Activated naive CD4-positive, alpha-beta T cell treated with anti-CD3 and anti-CD28 coated beads, Interleukin-2, amount 50 U/mL, for 72 hours (primary cell): Measurements from ENCODE around the gene LCN2. TPM values are rescaled to one million over a fixed set of nuclear protein-coding genes. Genes with fewer than 3 reads are reported as not detected.
A peak's percentile ranks its signal among the peaks of the same experiment; 100 is the strongest.
"Not testable (repeated sequence)": the region's sequence is repeated elsewhere in the genome, so short reads cannot be mapped to it uniquely, and the experiment has no call there.

ENCODE experiments used
- ATAC-seq, 2 donors: fragments of 150-1000 bp; cut with Tn5 transposase; 2 replicates each; pipeline ENCODE4 v1.10.0; 2021; ENCODE audit warnings: mild to moderate bottlenecking in 2 of 2, moderate library complexity in 2 of 2
- DNase-seq, 2 donors: peaks; one replicate each; pipeline ENCODE4 v3.0.0; 2021 to 2022; ENCODE audit warnings: low spot score in 2 of 2
- H3K27ac Mint-ChIP-seq, 2 donors: one replicate each; pipeline ENCODE4 v1.8.0; 2022; ENCODE audit warnings: mild to moderate bottlenecking in 2 of 2, mixed read lengths in 2 of 2
- H3K36me3 Mint-ChIP-seq, 2 donors: one replicate each; pipeline ENCODE4 v1.8.0; 2022; ENCODE audit warnings: mixed read lengths in 2 of 2
- H3K9me3 Mint-ChIP-seq, 2 donors: one replicate each; pipeline ENCODE4 v1.8.0; 2022; ENCODE audit warnings: mixed read lengths in 2 of 2
- total RNA-seq, 2 donors: library from RNA; stranded (reverse); gene quantifications; one replicate each; pipeline ENCODE4 v1.2.3, GENCODE V29; 2022

Gene LCN2
- total RNA-seq, 2 donors from 2014 or later = not detected

GRCh38 chr9:128121924-128122808, 27.1 kb upstream of the LCN2 start:
- DNase-seq (no peak), ATAC-seq (no peak)
- H3K9me3 Mint-ChIP-seq = no peaks in the 10 kb centered on the region
- H3K36me3 Mint-ChIP-seq = no peaks in the 10 kb centered on the region
- no peak overlapping the region for H3K27ac Mint-ChIP-seq

- ATAC-seq = no peak
- no peak for DNase-seq
- H3K9me3 Mint-ChIP-seq = no peaks in the 10 kb centered on the region
- H3K36me3 Mint-ChIP-seq = peaks cover 0 to under 1% of the 10 kb centered on the region in 2 donors
- H3K27ac Mint-ChIP-seq = no peak overlapping the region
These were observed 26.5 kb upstream of the LCN2 start for GRCh38 chr9:128122809-128123175.

GRCh38 chr9:128123451-128124080, 25.7 kb upstream of the LCN2 start:
- H3K36me3 Mint-ChIP-seq = peaks cover 0 to 5% of the 10 kb centered on the region in 2 donors
- ATAC-seq (no peak), DNase-seq (no peak)
- peak overlapping the region in 1 of 2 donors; percentile 10 for H3K27ac Mint-ChIP-seq
- no peaks in the 10 kb centered on the region for H3K9me3 Mint-ChIP-seq

- Mint-ChIP-seq H3K36me3 (peaks cover 0 to 5% of the 10 kb centered on the region in 2 donors), H3K9me3 (no peaks in the 10 kb centered on the region), H3K27ac (peak overlapping the region in 1 of 2 donors; percentile 79)
- ATAC-seq (no peak), DNase-seq (no peak)
These were observed 24.8 kb upstream of the LCN2 start for GRCh38 chr9:128124451-128124850.

- DNase-seq (peak in 1 of 2 donors; percentile 51), ATAC-seq (peak in 1 of 2 donors; percentile 5)
- H3K36me3 Mint-ChIP-seq = peaks cover 0 to 5% of the 10 kb centered on the region in 2 donors
- no peaks in the 10 kb centered on the region for H3K9me3 Mint-ChIP-seq
- peak overlapping the region in 1 of 2 donors; percentile 79 for H3K27ac Mint-ChIP-seq
These were observed 24.2 kb upstream of the LCN2 start for GRCh38 chr9:128124873-128125579.

- Mint-ChIP-seq H3K9me3 (no peaks in the 10 kb centered on the region), H3K36me3 (peaks cover 0 to 5% of the 10 kb centered on the region in 2 donors), H3K27ac (peak overlapping the region in 1 of 2 donors; percentile 85)
- DNase-seq (no peak), ATAC-seq (no peak)
These were observed 23.5 kb upstream of the LCN2 start for GRCh38 chr9:128125580-128126354.

- DNase-seq (peak; percentile 69 to 83), ATAC-seq (peak; percentile 56 to 76)
- Mint-ChIP-seq H3K36me3 (peaks cover 0 to 5% of the 10 kb centered on the region in 2 donors), H3K9me3 (no peaks in the 10 kb centered on the region), H3K27ac (peak within 1 kb of the TSS; percentile 91 to 99)
These were observed 21.7 kb upstream of the LCN2 start, which contains the start of gene PTGES2 for GRCh38 chr9:128127568-128127989. TSS of gene PTGES2 (minus strand) at chr9:128127729. CDS start at chr9:128127717, 12 bp downstream.

- Mint-ChIP-seq H3K36me3 (peaks cover 0 to 5% of the 10 kb centered on the region in 2 donors), H3K27ac (peak overlapping the region; percentile 91 to 99), H3K9me3 (no peaks in the 10 kb centered on the region)
- ATAC-seq (peak; percentile 81 to 86), DNase-seq (peak; percentile 85 to 90)
These were observed 21.0 kb upstream of the LCN2 start for GRCh38 chr9:128127990-128128835.

- DNase-seq = no peak
- H3K36me3 Mint-ChIP-seq = peaks cover 0 to 5% of the 10 kb centered on the region in 2 donors
- no peak for ATAC-seq
- H3K27ac Mint-ChIP-seq = peak overlapping the region; percentile 69 to 91
- H3K9me3 Mint-ChIP-seq = no peaks in the 10 kb centered on the region
These were observed 20.2 kb upstream of the LCN2 start for GRCh38 chr9:128128836-128129590.

GRCh38 chr9:128129976-128130590, 19.2 kb upstream of the LCN2 start:
- DNase-seq = peak in 1 of 2 donors; percentile 57
- ATAC-seq, H3K27ac Mint-ChIP-seq, H3K9me3 Mint-ChIP-seq, H3K36me3 Mint-ChIP-seq: not testable (repeated sequence)

GRCh38 chr9:128130651-128131050, 18.6 kb upstream of the LCN2 start:
- not testable (repeated sequence) for ATAC-seq, H3K36me3 Mint-ChIP-seq, H3K9me3 Mint-ChIP-seq, H3K27ac Mint-ChIP-seq, DNase-seq

- not testable (repeated sequence) for H3K36me3 Mint-ChIP-seq, DNase-seq, H3K9me3 Mint-ChIP-seq, ATAC-seq
- peak overlapping the region in 1 of 2 donors; percentile 82 for H3K27ac Mint-ChIP-seq
These were observed 17.9 kb upstream of the LCN2 start for GRCh38 chr9:128131346-128131745.

GRCh38 chr9:128132139-128132538, 17.1 kb upstream of the LCN2 start:
- H3K27ac Mint-ChIP-seq, ATAC-seq, DNase-seq, H3K36me3 Mint-ChIP-seq, H3K9me3 Mint-ChIP-seq: not testable (repeated sequence)

- not testable (repeated sequence) for H3K36me3 Mint-ChIP-seq, DNase-seq, H3K9me3 Mint-ChIP-seq, ATAC-seq
- H3K27ac Mint-ChIP-seq = peak overlapping the region in 1 of 2 donors; percentile 13
These were observed 13.7 kb upstream of the LCN2 start for GRCh38 chr9:128135561-128135960.
